Measurements from ENCODE around the gene TFG. TPM values are rescaled to one million over a fixed set of nuclear protein-coding genes. Genes with fewer than 3 reads are reported as not detected.
A peak's percentile ranks its signal among the peaks of the same experiment; 100 is the strongest.

TFG gene
- total and polyA plus RNA-seq, 2 of the 4 experiments (the other 2 are of a cell fraction): 47.7 to 165 TPM

- no peak overlapping the region for H2BK15ac ChIP-seq (ENCODE audit: low read depth, low read length)
- ChIA-PET CTCF (interaction anchor here (0.9 kb wide), 1 partner anchor 22 kb away, joined by 4 read pairs; no protein-coding TSS in a partner anchor), POLR2A (ENCODE audit: unreplicated experiment) (no interaction called here)
- WGBS, 2 experiments (ENCODE audit: extremely low coverage in 2 of 2, insufficient read length in 1 of 2): no CpG with 5 or more reads among the region's 1 CpG
- no peak overlapping the region for H3K14ac ChIP-seq (replicated peaks; ENCODE audit: low read depth, low read length)
- H3K27ac ChIP-seq (ENCODE audit: insufficient read depth, low read length): no peak overlapping the region
- H3K56ac ChIP-seq (ENCODE audit: extremely low read depth, insufficient read depth, low read length): no peak overlapping the region
- H4K5ac ChIP-seq (ENCODE audit: low read depth, low read length): no peak overlapping the region
- H3K27me3 ChIP-seq (ENCODE audit: control insufficient read depth, insufficient read depth, low read length): no peaks in the 10 kb centered on the region; the same call in 1 of the 2 replicates
- H3K23ac ChIP-seq (ENCODE audit: low read depth, low read length): no peak overlapping the region
- dilution Hi-C loops (cut with HindIII; ENCODE audit: low sequenced_read_pairs, unreplicated experiment) (no loop called here), intact Hi-C loops (cut with micrococcal nuclease) (loop anchor here (5.0 to 10.0 kb wide), 2 partner anchors 36 to 203 kb away; no protein-coding TSS in a partner anchor), in situ Hi-C loops (cut with MboI; ENCODE audit: low sequenced_read_pairs) (no loop called here)
- H3K9ac ChIP-seq (ENCODE audit: low read depth, low read length): no peak overlapping the region
- no peak overlapping the region for H2BK5ac ChIP-seq (ENCODE audit: low read depth, low read length, poor library complexity, severe bottlenecking)
- no peaks in the 10 kb centered on the region for H3K36me3 ChIP-seq (ENCODE audit: control insufficient read depth, insufficient read depth, low read length)
- no peak overlapping the region for H3K4me3 ChIP-seq (ENCODE audit: insufficient read depth, low read depth, low read length)
- no peak overlapping the region for H4K91ac ChIP-seq (ENCODE audit: insufficient read depth, low read depth, low read length)
- BruUV-seq (replicated peaks): no TSS peak
- no peaks in the 10 kb centered on the region for H4K20me1 ChIP-seq (ENCODE audit: insufficient read depth, low read length)
- no peaks in the 10 kb centered on the region for H3K79me1 ChIP-seq (ENCODE audit: low read depth in 1 of 2, low read length in 2 of 2)
- H3K9me3 ChIP-seq (ENCODE audit: control insufficient read depth, insufficient read depth, low read length): no peaks in the 10 kb centered on the region
- H2BK120ac ChIP-seq (ENCODE audit: low read depth, low read length): no peak overlapping the region
- TF ChIP-seq CEBPB (IDR thresholded peaks at IDR 0.05; ENCODE audit: low read depth, low read length): no peak
- TF ChIP-seq RAD21 (IDR thresholded peaks at IDR 0.05; ENCODE audit: low read length): no peak
- no peak for TF ChIP-seq POLR2A (IDR thresholded peaks at IDR 0.05; ENCODE audit: low read depth, low read length)
- TF ChIP-seq CTCF (conservative IDR thresholded peaks at IDR 0.05; ENCODE audit: low read depth, low read length): no peak
- H3K9me1 ChIP-seq (ENCODE audit: insufficient read depth, low read length): no peaks in the 10 kb centered on the region
- no peak overlapping the region for H2AFZ ChIP-seq (replicated peaks; ENCODE audit: low read length, poor library complexity)
- no peaks in the 10 kb centered on the region for H3K4me1 ChIP-seq (ENCODE audit: control insufficient read depth, insufficient read depth, low read length)
- no peak overlapping the region for H4K8ac ChIP-seq (ENCODE audit: low read depth in 2 of 2, low read length in 2 of 2)
- peak overlapping the region; percentile 27; the same call in 1 of the 2 replicates for H3K4me2 ChIP-seq (ENCODE audit: low read depth, low read length)
- no peak overlapping the region for H2AK9ac ChIP-seq (replicated peaks; ENCODE audit: low read depth, low read length, poor library complexity)
- H3K18ac ChIP-seq (ENCODE audit: low read depth, low read length): no peak overlapping the region
- no peak overlapping the region for H2AK5ac ChIP-seq (ENCODE audit: low read depth, low read length)
- DNase-seq (peak; percentile 43), ATAC-seq (ENCODE audit: low read depth) (peak; percentile 74)
- no peak overlapping the region for H3K4ac ChIP-seq (ENCODE audit: low read depth, low read length)
- H2BK20ac ChIP-seq (ENCODE audit: low read depth, low read length): no peak overlapping the region
These were observed 88.7 kb downstream of the TFG start for GRCh38 chr3:100798012-100798411.

Other genes starting within 250 kb of the TFG start
- gene TMEM45A, start 216.9 kb upstream of the TFG start, total RNA-seq (2012; rRNA removed): 13.6 and 20.8 TPM in 2 replicates
- gene TMEM45A, start 216.9 kb upstream of the TFG start, polyA plus RNA-seq (2012; rRNA removed): 17.1 and 21.7 TPM in 2 replicates
- not detected in 2 replicates for gene ADGRG7, start 99.9 kb upstream of the TFG start, total RNA-seq (2012; rRNA removed)
- gene ADGRG7, start 99.9 kb upstream of the TFG start, polyA plus RNA-seq (2012; rRNA removed): not detected in 2 replicates

Measured in IMR-90 (cell line).